SK-N-SH (cell line): ENCODE measurements around the gene FAM43B.

Source experiments
- ELF1 ChIP-seq: IDR thresholded peaks from 2 replicates; pipeline ENCODE4 v1.4.0; 2012
- EP300 ChIP-seq, 2 experiments: IDR thresholded peaks; 2 replicates each; pipeline versions ENCODE4 v1.4.0 to v1.6.1; 2012; ENCODE audit warnings: borderline replicate concordance in 1 of 2, low read depth in 1 of 2, low read length in 1 of 2
- EZH2phosphoT487 ChIP-seq: fragments of 200-600 bp; sonication (generic); IDR thresholded peaks from 2 replicates; pipeline ENCODE4 v1.6.1; 2017; ENCODE audit warnings: low read depth, mixed run types, mild to moderate bottlenecking, antibody characterized with exemption, moderate library complexity, borderline replicate concordance
- JUND ChIP-seq: IDR thresholded peaks from 2 replicates; pipeline ENCODE4 v1.4.0; 2012
- POLR2AphosphoS5 ChIP-seq: IDR thresholded peaks from 2 replicates; pipeline ENCODE4 v1.6.1; 2012; ENCODE audit warnings: low read depth, low read length
- RFX5 ChIP-seq: IDR thresholded peaks from 2 replicates; pipeline ENCODE4 v1.6.1; 2012; ENCODE audit warnings: mild to moderate bottlenecking, improper control_type of control experiment, low read length
- SMC3 ChIP-seq: IDR thresholded peaks from 2 replicates; pipeline ENCODE4 v1.6.1; 2012; ENCODE audit warnings: low read depth, low read length, improper control_type of control experiment
- YY1 ChIP-seq: IDR thresholded peaks from 2 replicates; pipeline ENCODE4 v1.4.0; 2012; ENCODE audit warnings: low read depth, mild to moderate bottlenecking
- TF ChIP-seq, protein P1 (sequence below): fragments of 200-600 bp; sonication (generic); IDR thresholded peaks from 2 replicates; pipeline ENCODE4 v1.6.1; 2017; ENCODE audit warnings: antibody characterized with exemption, mild to moderate bottlenecking, moderate library complexity

- TF ChIP-seq RFX5: no peak
- TF ChIP-seq, protein P1, sequence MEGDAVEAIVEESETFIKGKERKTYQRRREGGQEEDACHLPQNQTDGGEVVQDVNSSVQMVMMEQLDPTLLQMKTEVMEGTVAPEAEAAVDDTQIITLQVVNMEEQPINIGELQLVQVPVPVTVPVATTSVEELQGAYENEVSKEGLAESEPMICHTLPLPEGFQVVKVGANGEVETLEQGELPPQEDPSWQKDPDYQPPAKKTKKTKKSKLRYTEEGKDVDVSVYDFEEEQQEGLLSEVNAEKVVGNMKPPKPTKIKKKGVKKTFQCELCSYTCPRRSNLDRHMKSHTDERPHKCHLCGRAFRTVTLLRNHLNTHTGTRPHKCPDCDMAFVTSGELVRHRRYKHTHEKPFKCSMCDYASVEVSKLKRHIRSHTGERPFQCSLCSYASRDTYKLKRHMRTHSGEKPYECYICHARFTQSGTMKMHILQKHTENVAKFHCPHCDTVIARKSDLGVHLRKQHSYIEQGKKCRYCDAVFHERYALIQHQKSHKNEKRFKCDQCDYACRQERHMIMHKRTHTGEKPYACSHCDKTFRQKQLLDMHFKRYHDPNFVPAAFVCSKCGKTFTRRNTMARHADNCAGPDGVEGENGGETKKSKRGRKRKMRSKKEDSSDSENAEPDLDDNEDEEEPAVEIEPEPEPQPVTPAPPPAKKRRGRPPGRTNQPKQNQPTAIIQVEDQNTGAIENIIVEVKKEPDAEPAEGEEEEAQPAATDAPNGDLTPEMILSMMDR: no peak
- TF ChIP-seq EP300 (IDR thresholded peaks at IDR 0.05; ENCODE audit: borderline replicate concordance in 1 of 2, low read depth in 1 of 2, low read length in 1 of 2): no peak
- TF ChIP-seq SMC3: no peak
- no peak for TF ChIP-seq POLR2AphosphoS5
- TF ChIP-seq YY1: no peak
- no peak for TF ChIP-seq ELF1
- TF ChIP-seq EZH2phosphoT487: no peak
- TF ChIP-seq JUND: no peak
These were observed 45.3 kb downstream of the FAM43B start for GRCh38 chr1:20597650-20598049.
